HEK293 (cell line): ENCODE results near the gene DEUP1.

ENCODE experiments used
- CTCF ChIP-seq: fragments of 450-650 bp; formaldehyde crosslinking; IDR thresholded peaks from 2 replicates; pipeline ENCODE4 v1.5.1; 2016; ENCODE audit warnings: missing biosample characterization, missing genetic modification characterization
- EGR2 ChIP-seq: fragments of 450-650 bp; formaldehyde crosslinking; IDR thresholded peaks from 2 replicates; pipeline ENCODE4 v1.5.1; 2016; ENCODE audit warnings: low read depth, missing biosample characterization, missing genetic modification characterization
- KLF16 ChIP-seq: fragments of 450-650 bp; formaldehyde crosslinking; IDR thresholded peaks from 2 replicates; pipeline ENCODE4 v1.5.1; 2017; ENCODE audit warnings: missing biosample characterization, missing genetic modification characterization
- PRDM10 ChIP-seq: fragments of 450-650 bp; formaldehyde crosslinking; IDR thresholded peaks from 2 replicates; pipeline ENCODE4 v1.5.1; 2016; ENCODE audit warnings: missing biosample characterization, missing genetic modification characterization
- PRDM2 ChIP-seq: fragments of 450-650 bp; formaldehyde crosslinking; IDR thresholded peaks from 2 replicates; pipeline ENCODE4 v1.5.1; 2016; ENCODE audit warnings: missing biosample characterization, missing genetic modification characterization, borderline replicate concordance
- YY1 ChIP-seq: fragments of 450-650 bp; formaldehyde crosslinking; IDR thresholded peaks from 2 replicates; pipeline ENCODE4 v1.5.1; 2018; ENCODE audit warnings: missing biosample characterization, missing genetic modification characterization
- ZNF24 ChIP-seq: fragments of 450-650 bp; formaldehyde crosslinking; IDR thresholded peaks from 2 replicates; pipeline ENCODE4 v1.5.1; 2016; ENCODE audit warnings: missing biosample characterization, missing genetic modification characterization
- ZNF274 ChIP-seq, 2 experiments: fragments of 200-500 bp in 1 of 2; fragments of 450-650 bp in 1 of 2; sonication (Bioruptor generic) in 1 of 2; formaldehyde crosslinking in 1 of 2; IDR thresholded peaks; 2 replicates each; pipeline versions ENCODE4 v1.5.1 to v1.6.1; 2014 to 2016; ENCODE audit warnings: borderline replicate concordance in 1 of 2, inconsistent platforms in 1 of 2, low read length in 1 of 2, missing biosample characterization in 1 of 2, missing genetic modification characterization in 1 of 2
- ZNF580 ChIP-seq: fragments of 450-650 bp; formaldehyde crosslinking; IDR thresholded peaks from 2 replicates; pipeline ENCODE4 v1.5.1; 2016; ENCODE audit warnings: missing biosample characterization, missing genetic modification characterization
- ZNF792 ChIP-seq: fragments of 450-650 bp; formaldehyde crosslinking; IDR thresholded peaks from 2 replicates; pipeline ENCODE4 v1.5.1; 2016; ENCODE audit warnings: missing biosample characterization, missing genetic modification characterization

- TF ChIP-seq PRDM2 (no peak), CTCF (tag by site-specific recombination) (no peak), KLF16 (no peak), ZNF274 (IDR thresholded peaks at IDR 0.05; ENCODE audit: low read length) (no peak), ZNF274 (tag by site-specific recombination; IDR thresholded peaks at IDR 0.05; ENCODE audit: borderline replicate concordance) (no peak), EGR2 (no peak), ZNF792 (no peak), YY1 (no peak), PRDM10 (tag by site-specific recombination) (no peak), ZNF24 (no peak), ZNF580 (tag by site-specific recombination) (no peak)
Observed at GRCh38 chr11:93344855-93345333, 14.4 kb downstream of the DEUP1 start.
